SW480 (cell line): ENCODE data around the gene SRR.

ENCODE experiments used
- DNase-seq: peaks from one replicate; pipeline ENCODE4 v3.0.0-alpha.2; 2016; ENCODE audit warnings: low spot score

SRR gene

DNA sequence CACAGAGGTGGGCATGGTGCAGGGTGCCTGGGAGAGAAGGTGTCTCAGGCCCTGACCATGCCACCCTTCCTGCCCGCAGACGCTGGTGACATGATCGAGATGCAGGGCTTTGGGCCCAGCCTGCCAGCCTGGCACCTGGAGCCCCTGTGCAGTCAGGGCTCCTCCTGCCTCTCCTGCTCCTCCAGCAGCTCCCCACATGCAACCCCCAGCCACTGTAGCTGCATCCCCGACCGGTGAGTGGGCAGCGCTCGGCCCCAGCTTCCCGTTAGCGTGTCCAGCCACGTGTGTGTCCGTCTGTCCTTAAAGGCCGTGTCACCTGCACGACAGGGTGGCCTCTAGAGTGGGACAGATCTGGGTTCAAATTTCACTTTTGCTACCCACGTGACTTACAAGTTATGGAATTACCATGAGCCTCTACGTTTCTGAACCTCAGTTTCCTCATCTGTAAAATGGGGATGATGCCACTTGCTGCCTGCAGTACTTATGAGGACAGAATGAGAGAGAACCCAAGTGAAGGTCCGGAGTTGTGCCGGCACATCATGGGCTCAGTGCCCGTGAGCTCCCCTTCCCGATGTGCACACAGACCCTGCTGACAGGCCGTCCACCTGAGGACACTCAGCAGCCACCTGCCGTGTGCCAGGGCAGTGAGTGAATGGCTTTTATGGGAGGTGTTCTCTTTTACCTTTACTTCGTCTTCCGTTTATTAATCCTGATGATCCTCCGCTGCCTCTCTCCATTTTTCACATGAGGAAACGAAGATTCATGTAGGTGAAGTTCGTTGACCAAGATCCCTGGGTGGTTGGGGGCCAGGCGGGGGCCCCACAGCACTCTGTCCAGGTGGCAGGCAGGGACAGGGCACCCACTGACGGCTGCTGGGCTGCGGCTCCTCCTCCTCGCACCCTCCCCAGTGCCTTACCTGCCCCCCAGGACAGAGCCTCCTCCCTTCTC lies 67.7 kb downstream of the SRR start:
- no peak for DNase-seq

DNA sequence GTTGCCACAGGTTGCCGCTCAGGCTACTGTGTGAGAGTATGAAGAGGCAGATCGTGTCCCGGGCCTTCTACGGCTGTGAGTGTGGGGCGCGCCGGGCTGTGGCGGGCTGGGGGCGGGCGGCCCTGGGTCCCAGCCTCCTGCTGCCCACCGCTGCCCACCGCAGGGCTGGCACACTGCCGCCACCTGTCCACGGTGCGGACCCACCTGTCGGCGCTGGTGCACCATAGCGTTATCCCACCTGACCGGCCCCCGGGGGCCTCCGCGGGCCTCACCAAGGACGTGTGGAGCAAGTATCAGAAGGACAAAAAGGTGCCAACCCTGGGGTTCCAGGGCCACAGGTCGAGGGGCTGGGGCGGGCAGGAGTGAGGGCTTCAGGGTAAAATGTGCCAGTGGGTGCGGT lies 68.4 kb downstream of the SRR start:
- DNase-seq, result no peak

DNA sequence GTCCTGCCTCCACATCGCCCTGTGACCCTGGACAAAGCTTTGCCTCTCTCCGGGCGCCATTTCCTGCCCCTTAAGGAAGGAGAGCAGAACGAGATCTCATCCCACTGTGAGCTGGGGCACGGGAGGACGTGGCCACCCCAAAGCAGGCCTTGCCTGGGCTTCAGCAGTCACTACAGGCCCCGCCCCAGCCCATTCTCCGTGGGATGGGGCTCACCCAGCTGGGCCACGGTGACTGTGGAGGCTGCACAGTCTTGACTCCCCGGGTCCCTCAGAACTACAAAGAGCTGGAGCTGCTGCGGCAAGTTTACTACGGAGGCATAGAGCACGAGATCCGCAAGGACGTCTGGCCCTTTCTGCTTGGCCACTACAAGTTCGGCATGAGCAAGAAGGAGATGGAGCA lies 68.9 kb downstream of the SRR start:
- no peak for DNase-seq

DNA sequence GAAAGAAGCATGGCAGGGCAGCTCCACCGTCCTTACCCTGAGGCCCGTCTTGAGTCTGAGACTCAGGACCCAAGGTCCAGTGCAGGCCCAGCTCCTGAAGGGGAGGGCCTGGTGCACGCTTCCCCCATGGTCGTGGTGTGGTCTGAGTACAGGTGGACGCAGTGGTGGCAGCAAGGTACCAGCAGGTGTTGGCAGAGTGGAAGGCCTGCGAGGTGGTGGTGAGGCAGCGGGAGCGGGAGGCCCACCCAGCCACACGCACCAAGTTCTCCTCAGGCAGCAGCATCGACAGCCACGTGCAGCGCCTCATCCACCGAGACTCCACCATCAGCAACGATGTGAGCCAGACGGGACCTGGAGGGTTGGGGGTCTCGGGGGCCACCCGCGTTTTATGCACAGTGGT lies 69.4 kb downstream of the SRR start:
- DNase-seq, result no peak
